Lung (tissue), 12 donors: ENCODE results near the gene MYH7. TPM values are rescaled to one million over a fixed set of nuclear protein-coding genes. Genes with fewer than 3 reads are reported as not detected.
A peak's percentile ranks its signal among the peaks of the same experiment; 100 is the strongest.

Experiments used
- ATAC-seq: fragments of 200-7000 bp; cut with Tn5 transposase; one replicate; pipeline ENCODE4 v1.9.1; 2020; ENCODE audit warnings: moderate number of reproducible peaks; ENCODE audit not compliant: insufficient read depth, low FRiP score
- DNase-seq, 3 donors: peaks; one replicate each; pipeline ENCODE4 v3.0.0-alpha.2; 2013 to 2017
- H3K27ac ChIP-seq, 2 donors: one replicate each; pipeline ENCODE4 v1.5.1; 2013; ENCODE audit warnings: mild to moderate bottlenecking in 2 of 2, moderate library complexity in 2 of 2, control low read depth in 1 of 2, inconsistent platforms in 1 of 2, low read depth in 1 of 2, low read length in 1 of 2
- H3K27me3 ChIP-seq, 3 donors: one replicate each; pipeline ENCODE4 v1.5.1; 2013; ENCODE audit warnings: low read length in 2 of 3; ENCODE audit not compliant: control insufficient read depth in 3 of 3, insufficient read depth in 3 of 3
- H3K36me3 ChIP-seq, 4 donors: one replicate each; pipeline ENCODE4 v1.5.1; 2013; ENCODE audit warnings: low read length in 4 of 4, mild to moderate bottlenecking in 1 of 4, moderate library complexity in 1 of 4; ENCODE audit not compliant: control insufficient read depth in 4 of 4, insufficient read depth in 4 of 4
- H3K4me1 ChIP-seq, 5 donors: one replicate each; pipeline ENCODE4 v1.5.1; 2013; ENCODE audit warnings: low read length in 5 of 5, mild to moderate bottlenecking in 2 of 5, moderate library complexity in 1 of 5; ENCODE audit not compliant: control insufficient read depth in 5 of 5, insufficient read depth in 5 of 5
- H3K4me3 ChIP-seq: one replicate; pipeline ENCODE4 v1.5.1; 2013; ENCODE audit warnings: mild to moderate bottlenecking, control low read depth, moderate library complexity
- H3K9ac ChIP-seq, 2 donors: one replicate each; pipeline ENCODE4 v1.5.1; 2013; ENCODE audit warnings: low read length in 2 of 2, control low read depth in 1 of 2; ENCODE audit not compliant: insufficient read depth in 1 of 2
- H3K9me3 ChIP-seq, 4 donors: one replicate each; pipeline ENCODE4 v1.5.1; 2013; ENCODE audit warnings: low read length in 3 of 4, mild to moderate bottlenecking in 1 of 4, moderate library complexity in 1 of 4; ENCODE audit not compliant: control insufficient read depth in 4 of 4, insufficient read depth in 3 of 4
- CTCF ChIP-seq: IDR thresholded peaks from 2 replicates; pipeline ENCODE4 v1.5.1; 2012; ENCODE audit warnings: mild to moderate bottlenecking; ENCODE audit errors: control extremely low read depth, extremely low read depth
- WGBS, 2 donors: extraction: QIAGEN DNeasy Blood & Tissue Kit; methylation state at CpG; one replicate each; pipeline ENCODE4 v1.1.7; 2013; 5-methylcytosine and 5-hydroxymethylcytosine counted together
- polyA plus RNA-seq, 2 donors: library from polyadenylated mRNA; stranded (reverse); fragments of 200-250 nt; gene quantifications; one replicate each; pipeline ENCODE4 v1.2.1, GENCODE V29; 2013
- total RNA-seq, 2 donors: library from RNA; depleted of rRNA in 1 of 2; stranded (reverse); fragments of >200 nt in 1 of 2; gene quantifications; one replicate each; pipeline ENCODE4 v1.2.1, GENCODE V29; 2014 to 2021
- donor health status: control.
- donor health status: control.
- donor health status: Bipolar disorder and iron deficiency.
- donor health status: healthy.
- donor health status: DM: yes; HTN: yes; CAD: no.

MYH7 gene
- total and polyA plus RNA-seq, 4 donors, result 0.02 to 0.19 (median 0.09) TPM; not detected in 1

GRCh38 chr14:23481979-23482822 is 46.7 kb upstream of the MYH7 start:
- H3K9ac ChIP-seq, result no peak overlapping the region
- ATAC-seq (no peak), DNase-seq (no peak)
- H3K9me3 ChIP-seq, result no peaks in the 10 kb centered on the region
- H3K36me3 ChIP-seq, result peaks cover 8 to 26% (median 13%) of the 10 kb centered on the region in 4 donors
- no peak overlapping the region for H3K4me3 ChIP-seq
- H3K4me1 ChIP-seq, result no peaks in the 10 kb centered on the region
- 67 to 71% methylated on average over 7 of the region's 7 CpGs for WGBS, 2 donors
- no peaks in the 10 kb centered on the region for H3K27me3 ChIP-seq
- no peak for TF ChIP-seq CTCF
- no peak overlapping the region for H3K27ac ChIP-seq

GRCh38 chr14:23481362-23481970 is 46.0 kb upstream of the MYH7 start:
- no peak overlapping the region for H3K4me3 ChIP-seq
- ATAC-seq (no peak), DNase-seq (peak in 2 of 3 donors; percentile 51 to 59)
- no peak for TF ChIP-seq CTCF
- no peak overlapping the region for H3K27ac ChIP-seq
- H3K27me3 ChIP-seq, result no peaks in the 10 kb centered on the region
- no peaks in the 10 kb centered on the region for H3K9me3 ChIP-seq
- no peak overlapping the region for H3K9ac ChIP-seq
- no peaks in the 10 kb centered on the region for H3K4me1 ChIP-seq
- H3K36me3 ChIP-seq, result peaks cover 10 to 33% (median 14%) of the 10 kb centered on the region in 4 donors
- WGBS, 2 donors, result 70 to 83% methylated on average over 3 of the region's 3 CpGs

GRCh38 chr14:23478109-23478759 is 42.8 kb upstream of the MYH7 start:
- 27 to 39% methylated on average over 5 of the region's 5 CpGs for WGBS, 2 donors
- Histone ChIP-seq H3K36me3 (peaks cover 18 to 50% (median 31%) of the 10 kb centered on the region in 4 donors), H3K27me3 (no peaks in the 10 kb centered on the region), H3K9ac (no peak overlapping the region), H3K9me3 (no peaks in the 10 kb centered on the region), H3K4me1 (no peaks in the 10 kb centered on the region), H3K27ac (no peak overlapping the region), H3K4me3 (no peak overlapping the region)
- DNase-seq (peak; percentile 65 to 75 (median 73)), ATAC-seq (peak; percentile 62)
- peak; percentile 83 for TF ChIP-seq CTCF
